Astrocyte (in vitro differentiated cells and primary cell): Measurements from ENCODE around the gene RBM42.

Experiments used
- CTCF ChIP-seq: IDR thresholded peaks from 2 replicates; pipeline ENCODE4 v1.5.1; 2011; ENCODE audit warnings: low read depth, mild to moderate bottlenecking, inconsistent platforms, low read length, moderate library complexity; ENCODE audit not compliant: insufficient read depth
- EZH2 ChIP-seq: IDR thresholded peaks from 2 replicates; pipeline ENCODE4 v1.6.1; 2012; ENCODE audit warnings: mild to moderate bottlenecking, low read length, inconsistent platforms; ENCODE audit not compliant: insufficient read depth

DNA sequence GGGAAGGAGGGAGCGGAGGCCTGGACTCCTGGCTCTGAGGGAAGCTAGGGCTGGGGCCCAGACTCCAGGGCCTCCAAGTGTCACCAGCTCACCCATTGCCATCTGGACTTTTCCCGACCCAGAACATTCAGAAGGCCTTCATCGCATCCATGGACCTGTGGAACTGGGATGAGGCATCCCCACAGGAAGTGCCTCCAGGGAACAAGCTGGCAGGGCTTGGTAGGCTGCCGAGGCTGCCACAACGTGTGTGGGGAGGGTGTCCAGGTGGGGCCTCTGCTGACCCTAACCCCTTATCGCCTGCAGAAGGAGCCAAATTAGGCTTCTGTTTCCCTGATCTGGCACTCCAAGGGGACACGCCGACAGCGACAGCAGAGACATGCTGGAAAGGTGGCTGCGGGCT is 13.5 kb downstream of the RBM42 start:
- TF ChIP-seq EZH2: no peak
- no peak for TF ChIP-seq CTCF
